Effector CD4-positive, alpha-beta T cell (primary cell): ENCODE results near the gene STARD10.
"Not testable (repeated sequence)": the region's sequence is repeated elsewhere in the genome, so short reads cannot be mapped to it uniquely, and the experiment has no call there.

ENCODE experiments used
- DNase-seq: peaks from one replicate; pipeline ENCODE4 v3.0.0-alpha.2; 2020
- total RNA-seq: gene quantifications from one replicate; lab custom pipeline; 2026; lab: John Stamatoyannopoulos, UW

Gene STARD10
- 6.0 reads per million, percentile 23 among the genes with 10 or more reads in this experiment for total RNA-seq

- DNase-seq, result peak; percentile 93
These were observed at the start of gene STARD10 for GRCh38 chr11:72793425-72794367. STARD10 (minus strand) TSS chr11:72794047; CDS start chr11:72781181, 12,866 bp downstream.

GRCh38 chr11:72842653-72843330 is 48.9 kb upstream of the STARD10 start:
- DNase-seq, result no peak

- no peak for DNase-seq
These were observed 48.3 kb upstream of the STARD10 start for GRCh38 chr11:72842126-72842525.

DNA sequence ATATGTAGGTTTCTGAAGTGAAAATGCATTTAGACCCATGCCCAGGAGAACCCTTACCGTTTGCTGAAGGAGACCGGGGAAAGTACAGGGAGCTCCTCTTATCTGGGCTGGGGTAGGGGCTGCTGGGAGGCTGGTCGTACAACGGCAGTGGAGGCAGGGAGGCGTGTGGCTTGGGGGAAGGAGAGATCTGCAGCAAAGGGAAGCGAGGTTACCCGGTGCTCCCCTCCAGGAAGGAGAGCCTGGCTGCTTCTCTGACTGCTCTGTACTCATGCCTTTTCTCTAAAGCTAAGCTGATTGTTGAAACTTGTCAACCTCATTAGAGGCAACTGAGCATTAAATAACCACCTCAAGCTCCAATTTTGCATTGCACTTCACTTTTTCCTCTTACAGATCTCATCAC is 47.5 kb upstream of the STARD10 start:
- DNase-seq, result no peak

DNA sequence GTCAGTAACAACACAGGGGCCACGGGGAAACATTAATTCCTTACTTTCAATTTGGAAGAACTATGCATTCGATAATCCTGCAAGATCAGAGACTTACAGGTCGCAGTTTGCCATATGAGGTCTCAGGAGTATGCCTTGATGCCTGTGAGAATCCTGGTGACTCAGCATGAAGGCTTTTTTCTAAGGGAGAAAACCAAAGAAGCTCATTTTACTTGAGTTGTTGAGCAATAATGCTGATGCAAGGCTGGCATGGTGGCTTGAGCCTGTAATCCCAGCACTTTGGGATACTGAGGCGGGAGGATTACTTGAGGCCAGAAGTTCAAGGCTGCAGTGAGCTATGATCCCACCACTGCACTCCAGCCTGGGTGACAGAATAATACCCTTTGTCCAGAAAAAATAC is 46.9 kb upstream of the STARD10 start:
- DNase-seq, result no peak

DNA sequence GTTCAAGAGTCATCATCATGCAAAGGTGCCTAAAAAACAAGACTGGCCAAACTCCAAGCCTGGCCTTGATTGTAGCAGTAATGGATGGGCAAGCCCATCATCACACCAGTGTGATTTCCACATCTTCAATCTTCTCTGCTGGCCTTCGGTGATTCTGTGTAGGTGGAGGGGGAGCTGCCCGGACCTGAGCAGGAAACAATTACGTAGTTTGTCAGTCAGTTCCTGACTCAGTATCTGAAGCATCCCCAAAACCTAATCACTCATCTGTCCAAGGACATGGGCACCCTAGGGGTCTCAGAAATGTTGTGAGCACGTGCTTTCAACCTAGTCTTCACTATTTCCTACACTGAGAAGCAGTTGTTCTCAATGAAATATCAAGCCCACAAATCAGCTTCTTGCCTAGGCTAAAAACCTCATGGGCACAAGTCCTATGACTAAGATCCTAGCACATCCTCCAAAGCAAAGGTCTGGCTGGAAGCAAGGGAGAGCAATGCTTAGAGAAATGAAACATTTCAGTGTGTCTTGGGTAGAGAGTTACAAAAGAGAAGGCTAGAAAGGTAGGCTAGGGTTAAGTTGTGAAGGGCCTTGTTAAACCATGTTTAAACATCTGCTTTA is 45.0 kb upstream of the STARD10 start:
- no peak for DNase-seq

DNA sequence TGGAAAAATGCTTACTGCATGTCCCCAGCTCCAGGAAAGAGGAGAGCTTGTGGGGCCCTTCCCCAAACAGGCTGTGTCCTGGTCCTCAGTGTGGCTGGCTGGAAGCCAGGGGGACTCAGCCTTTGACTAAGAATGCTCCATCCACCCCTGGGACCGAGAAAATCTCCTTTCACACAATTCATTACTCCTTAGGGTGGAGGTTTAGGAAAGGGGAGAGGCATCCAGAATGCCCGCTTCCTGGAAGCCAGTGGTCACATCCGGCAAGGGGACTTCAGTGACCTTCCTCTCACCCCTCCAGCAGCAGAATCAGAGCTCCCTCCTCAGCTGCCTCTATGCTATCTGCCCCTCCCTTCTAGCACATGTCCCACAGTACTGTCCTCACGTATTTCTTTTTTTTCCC is 42.3 kb upstream of the STARD10 start:
- no peak for DNase-seq

GRCh38 chr11:72834905-72835304 is 41.1 kb upstream of the STARD10 start:
- no peak for DNase-seq

- DNase-seq, result no peak
These were observed 40.1 kb upstream of the STARD10 start for GRCh38 chr11:72833811-72834493.

DNA sequence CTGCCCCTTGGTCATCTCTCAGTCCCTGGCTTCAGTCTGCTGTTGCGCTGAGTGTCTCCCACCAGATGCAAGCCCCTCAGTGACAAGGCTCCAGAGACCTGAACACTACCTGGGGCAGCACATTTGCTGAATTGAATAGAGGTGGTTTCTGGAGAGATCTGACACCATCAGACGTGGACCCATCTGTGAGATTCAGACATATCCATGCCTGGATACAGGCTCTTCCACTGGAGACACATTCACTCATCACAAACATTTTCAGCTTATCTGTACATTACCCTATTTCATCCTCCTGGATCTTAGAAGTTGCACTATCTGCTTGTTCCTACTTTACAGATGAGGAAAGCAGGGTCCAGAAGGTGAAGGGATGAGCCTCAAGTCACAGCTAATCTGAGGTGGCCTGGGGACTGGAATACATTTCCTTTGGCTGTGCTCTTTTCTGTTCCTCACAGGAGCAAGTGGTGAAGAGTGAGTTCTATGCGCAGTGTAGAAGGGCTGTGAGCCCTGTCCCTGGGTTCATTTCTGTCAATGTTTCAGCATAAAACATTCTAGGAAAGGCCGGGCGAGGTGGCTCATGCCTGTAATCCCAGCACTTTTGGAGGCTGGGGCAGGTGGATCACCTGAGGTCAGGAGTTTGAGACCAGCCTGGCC is 39.4 kb upstream of the STARD10 start:
- no peak for DNase-seq

GRCh38 chr11:72832301-72833082 is 38.6 kb upstream of the STARD10 start:
- no peak for DNase-seq

GRCh38 chr11:72831521-72832300 is 37.9 kb upstream of the STARD10 start:
- DNase-seq, result peak; percentile 21

- DNase-seq, result no peak
These were observed 36.2 kb upstream of the STARD10 start for GRCh38 chr11:72829884-72830533.

DNA sequence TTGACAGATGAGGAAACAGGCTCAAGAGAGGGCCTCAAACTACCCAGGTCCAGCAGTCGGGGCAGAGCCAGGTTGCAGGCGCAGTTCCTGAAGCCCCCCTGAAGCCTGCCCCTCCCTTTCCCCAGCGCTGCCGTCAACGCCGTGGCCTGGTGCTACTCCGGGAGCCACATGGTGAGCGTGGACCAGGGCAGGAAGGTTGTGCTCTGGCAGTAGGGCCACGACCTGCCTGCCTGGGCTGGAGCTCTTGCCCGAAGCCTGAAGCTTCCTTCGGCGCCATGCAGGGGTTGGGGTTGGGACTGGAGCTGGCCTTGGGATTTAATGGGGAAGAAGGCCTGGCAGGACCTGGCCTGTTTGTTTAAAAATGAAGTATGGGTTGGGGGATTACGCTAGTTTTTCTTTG is 35.3 kb upstream of the STARD10 start:
- no peak for DNase-seq

- no peak for DNase-seq
These were observed 34.9 kb upstream of the STARD10 start for GRCh38 chr11:72828692-72829101.

GRCh38 chr11:72828081-72828567 is 34.3 kb upstream of the STARD10 start:
- no peak for DNase-seq

DNA sequence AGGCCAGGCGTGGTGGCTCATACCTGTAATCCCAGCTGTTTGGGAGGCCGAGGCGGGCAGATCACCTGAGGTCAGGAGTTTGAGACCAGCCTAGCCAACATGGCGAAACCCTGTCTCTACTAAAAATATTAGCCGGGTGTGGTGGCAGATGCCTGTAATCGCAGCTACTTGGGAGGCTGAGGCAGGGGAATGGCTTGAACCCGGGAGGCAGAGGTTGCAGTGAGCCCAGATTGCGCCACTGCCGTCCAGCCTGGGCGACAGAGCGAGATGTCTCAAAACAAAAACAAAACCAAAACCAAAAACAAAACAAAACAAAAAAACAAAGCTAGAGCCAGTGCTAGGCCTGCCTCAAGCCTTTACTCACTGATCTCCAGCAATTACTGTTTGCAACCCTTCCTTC is 33.8 kb upstream of the STARD10 start:
- DNase-seq, result not testable (repeated sequence)

- no peak for DNase-seq
These were observed 33.2 kb upstream of the STARD10 start for GRCh38 chr11:72826942-72827480.

DNA sequence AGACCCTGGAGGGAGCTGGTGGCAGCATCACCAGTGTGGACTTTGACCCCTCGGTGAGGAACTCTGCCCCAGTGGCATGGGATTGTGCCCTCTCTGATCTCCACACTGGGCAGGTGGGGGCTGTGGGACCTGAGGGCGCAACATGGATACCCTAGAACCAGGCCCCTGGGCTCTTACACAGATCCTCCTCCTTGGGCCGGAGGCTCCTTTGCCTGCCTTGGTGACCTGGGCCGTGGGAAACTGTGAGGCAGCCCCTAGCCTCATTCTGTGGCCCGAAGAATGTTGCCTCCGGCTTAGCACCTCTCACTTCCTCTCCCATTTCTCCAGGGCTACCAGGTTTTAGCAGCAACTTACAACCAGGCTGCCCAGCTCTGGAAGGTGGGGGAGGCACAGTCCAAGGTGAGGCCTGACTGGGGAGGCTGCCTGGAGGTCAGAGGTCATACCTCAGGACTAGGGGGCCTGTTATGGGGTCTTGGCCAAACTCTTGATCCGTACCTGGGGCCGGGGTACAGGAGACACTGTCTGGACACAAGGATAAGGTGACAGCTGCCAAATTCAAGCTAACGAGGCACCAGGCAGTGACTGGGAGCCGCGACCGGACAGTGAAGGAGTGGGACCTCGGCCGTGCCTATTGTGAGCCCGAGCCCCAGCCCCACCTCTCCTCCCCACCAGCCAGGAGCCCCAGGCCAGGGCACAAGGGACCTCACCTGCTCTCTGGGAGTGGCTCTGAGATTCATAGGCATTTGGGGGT is 32.5 kb upstream of the STARD10 start:
- no peak for DNase-seq
